Small intestine (tissue), 7 donors: ENCODE data around the gene USP10. TPM values are rescaled to one million over a fixed set of nuclear protein-coding genes. Genes with fewer than 3 reads are reported as not detected.

ENCODE experiments used
- DNase-seq, 2 donors: peaks; one replicate each; pipeline versions ENCODE4 v3.0.0 to v3.0.0-alpha.2; 2013
- FAIRE-seq: peaks from 2 replicates; lab custom pipeline; 2012; peaks lifted over from hg19 to GRCh38; lab: Jason Lieb, UNC
- H3K27ac ChIP-seq, 3 donors: one replicate each; pipeline ENCODE4 v1.5.1; 2013; ENCODE audit warnings: low read length in 2 of 3, mild to moderate bottlenecking in 2 of 3, control low read depth in 1 of 3, inconsistent platforms in 1 of 3, low read depth in 1 of 3, moderate library complexity in 1 of 3
- H3K27me3 ChIP-seq, 3 donors: one replicate each; pipeline ENCODE4 v1.6.1; 2013; ENCODE audit warnings: low read length in 3 of 3, inconsistent platforms in 1 of 3; ENCODE audit not compliant: control insufficient read depth in 3 of 3, insufficient read depth in 3 of 3
- H3K36me3 ChIP-seq, 3 donors: one replicate each; pipeline ENCODE4 v1.6.1; 2013; ENCODE audit warnings: low read length in 3 of 3, inconsistent platforms in 1 of 3, low read depth in 1 of 3, mild to moderate bottlenecking in 1 of 3, moderate library complexity in 1 of 3; ENCODE audit not compliant: control insufficient read depth in 3 of 3, insufficient read depth in 2 of 3
- H3K4me1 ChIP-seq, 3 donors: one replicate each; pipeline ENCODE4 v1.6.1; 2013; ENCODE audit warnings: low read length in 2 of 3, inconsistent platforms in 1 of 3, low read depth in 1 of 3, mild to moderate bottlenecking in 1 of 3, moderate library complexity in 1 of 3; ENCODE audit not compliant: control insufficient read depth in 3 of 3, insufficient read depth in 2 of 3
- H3K4me3 ChIP-seq, 3 donors: one replicate each; pipeline ENCODE4 v1.5.1; 2013; ENCODE audit warnings: low read length in 3 of 3, control low read depth in 1 of 3, inconsistent platforms in 1 of 3, low read depth in 1 of 3, mild to moderate bottlenecking in 1 of 3, moderate library complexity in 1 of 3
- H3K9me3 ChIP-seq, 2 donors: one replicate each; pipeline ENCODE4 v1.6.1; 2013; ENCODE audit warnings: low read depth in 1 of 2, low read length in 1 of 2; ENCODE audit not compliant: control insufficient read depth in 2 of 2, insufficient read depth in 1 of 2
- WGBS, 3 donors: extraction: QIAGEN DNeasy Blood & Tissue Kit; methylation state at CpG; one replicate each; pipeline ENCODE4 v1.1.7; 2013; 5-methylcytosine and 5-hydroxymethylcytosine counted together
- polyA plus RNA-seq, 4 donors: library from polyadenylated mRNA; stranded (reverse) in 3 of 4; unstranded in 1 of 4; fragments of 200-250 nt in 3 of 4; fragments of 120-200 nt in 1 of 4; gene quantifications; one replicate each; pipeline versions ENCODE4 v1.2.1 to v1.2.3, GENCODE V29; 2013
- donor health status: healthy with polysubstance abuse.
- donor health status: control.
- donor health status: control.
- donor health status: Bipolar disorder and iron deficiency.
- donor health status: healthy.

The USP10 gene
- polyA plus RNA-seq, 4 donors = 22.4 to 67.1 (median 32.1) TPM

- H3K4me3 ChIP-seq = no peak overlapping the region
- H3K27me3 ChIP-seq = no peaks in the 10 kb centered on the region
- peak overlapping the region in 2 of 3 donors; percentile 59 to 80 for H3K27ac ChIP-seq
- peaks cover 4 to 30% (median 4%) of the 10 kb centered on the region in 3 donors for H3K36me3 ChIP-seq
- DNase-seq (no peak), FAIRE-seq (no peak)
- 54 to 80% (median 74%) methylated on average over 7 of the region's 7 CpGs for WGBS, 3 donors
- H3K4me1 ChIP-seq = peaks cover 0 to 24% (median 2%) of the 10 kb centered on the region in 3 donors
- no peaks in the 10 kb centered on the region for H3K9me3 ChIP-seq
These were observed 58.8 kb downstream of the USP10 start for GRCh38 chr16:84758627-84759026.

GRCh38 chr16:84759061-84759460 lies 59.3 kb downstream of the USP10 start:
- WGBS, 3 donors = 48 to 75% (median 69%) methylated on average over 8 of the region's 8 CpGs
- DNase-seq = peak in 1 of 2 donors; percentile 30
- Histone ChIP-seq H3K4me1 (peaks cover 0 to 24% (median 2%) of the 10 kb centered on the region in 3 donors), H3K27ac (peak overlapping the region in 2 of 3 donors; percentile 59 to 80), H3K36me3 (peaks cover 4 to 35% (median 5%) of the 10 kb centered on the region in 3 donors), H3K9me3 (no peaks in the 10 kb centered on the region), H3K27me3 (no peaks in the 10 kb centered on the region), H3K4me3 (no peak overlapping the region)
- FAIRE-seq = no peak

GRCh38 chr16:84759906-84760305 lies 60.1 kb downstream of the USP10 start:
- no peak for FAIRE-seq
- peak overlapping the region in 1 of 3 donors; percentile 5 for H3K27ac ChIP-seq
- H3K4me1 ChIP-seq = peaks cover 0 to 17% (median 2%) of the 10 kb centered on the region in 3 donors
- H3K9me3 ChIP-seq = no peaks in the 10 kb centered on the region
- H3K36me3 ChIP-seq = peaks cover 4 to 40% (median 9%) of the 10 kb centered on the region in 3 donors
- 89 to 96% (median 93%) methylated on average over 3 of the region's 3 CpGs for WGBS, 3 donors
- DNase-seq = no peak
- no peak overlapping the region for H3K4me3 ChIP-seq
- H3K27me3 ChIP-seq = no peaks in the 10 kb centered on the region

GRCh38 chr16:84761448-84762368 lies 61.9 kb downstream of the USP10 start:
- DNase-seq (no peak), FAIRE-seq (no peak)
- peaks cover 14 to 46% (median 16%) of the 10 kb centered on the region in 3 donors for H3K36me3 ChIP-seq
- no peaks in the 10 kb centered on the region for H3K9me3 ChIP-seq
- H3K4me3 ChIP-seq = no peak overlapping the region
- H3K4me1 ChIP-seq = peaks cover 0 to 17% (median 2%) of the 10 kb centered on the region in 3 donors
- WGBS, 3 donors = 89% methylated on average over 17 of the region's 17 CpGs
- H3K27ac ChIP-seq = no peak overlapping the region
- no peaks in the 10 kb centered on the region for H3K27me3 ChIP-seq

GRCh38 chr16:84763164-84763563 lies 63.4 kb downstream of the USP10 start:
- peaks cover 15 to 50% (median 20%) of the 10 kb centered on the region in 3 donors for H3K36me3 ChIP-seq
- FAIRE-seq (no peak), DNase-seq (no peak)
- peaks cover 0 to 13% (median 2%) of the 10 kb centered on the region in 3 donors for H3K4me1 ChIP-seq
- 90 to 92% (median 91%) methylated on average over 8 of the region's 8 CpGs for WGBS, 3 donors
- no peaks in the 10 kb centered on the region for H3K9me3 ChIP-seq
- no peak overlapping the region for H3K27ac ChIP-seq
- H3K4me3 ChIP-seq = no peak overlapping the region
- no peaks in the 10 kb centered on the region for H3K27me3 ChIP-seq

- Histone ChIP-seq H3K4me3 (no peak overlapping the region), H3K27ac (no peak overlapping the region), H3K27me3 (no peaks in the 10 kb centered on the region), H3K4me1 (peaks cover 0 to 10% (median under 1%) of the 10 kb centered on the region in 3 donors), H3K9me3 (no peaks in the 10 kb centered on the region), H3K36me3 (peaks cover 19 to 49% (median 20%) of the 10 kb centered on the region in 3 donors)
- FAIRE-seq = no peak
- WGBS, 3 donors = 96% methylated on average over 17 of the region's 17 CpGs
- no peak for DNase-seq
These were observed 63.8 kb downstream of the USP10 start for GRCh38 chr16:84763629-84764028.

- Histone ChIP-seq H3K4me1 (peaks cover 0 to 4% (median 0%) of the 10 kb centered on the region in 3 donors), H3K36me3 (peaks cover 23 to 60% (median 24%) of the 10 kb centered on the region in 3 donors), H3K27me3 (no peaks in the 10 kb centered on the region), H3K27ac (no peak overlapping the region), H3K4me3 (no peak overlapping the region), H3K9me3 (no peaks in the 10 kb centered on the region)
- 69 to 88% (median 84%) methylated on average over 2 of the region's 2 CpGs for WGBS, 3 donors
- FAIRE-seq = no peak
- DNase-seq = no peak
These were observed 65.2 kb downstream of the USP10 start for GRCh38 chr16:84764970-84765369.

GRCh38 chr16:84765616-84766580 lies 66.1 kb downstream of the USP10 start:
- Histone ChIP-seq H3K27me3 (no peaks in the 10 kb centered on the region), H3K4me1 (peaks cover 0 to 3% (median 0%) of the 10 kb centered on the region in 3 donors), H3K27ac (peak overlapping the region in 1 of 3 donors; percentile 34), H3K36me3 (peaks cover 23 to 60% (median 24%) of the 10 kb centered on the region in 3 donors), H3K9me3 (no peaks in the 10 kb centered on the region), H3K4me3 (no peak overlapping the region)
- DNase-seq (no peak), FAIRE-seq (no peak)
- WGBS, 3 donors = 89 to 92% (median 92%) methylated on average over 17 of the region's 17 CpGs
